HG03521 (cell line): ENCODE measurements around the gene CCDC33.

Experiments
- ATAC-seq: cut with Tn5 transposase; IDR thresholded peaks from one replicate; pipeline ENCODE4 v1.9.1; 2021; ENCODE audit warnings: mild to moderate bottlenecking, moderate library complexity; ENCODE audit not compliant: unreplicated experiment

Gene CCDC33

GRCh38 chr15:74228723-74229081 is 7.4 kb upstream of the CCDC33 start:
- ATAC-seq: no peak

GRCh38 chr15:74229686-74230085 is 6.4 kb upstream of the CCDC33 start:
- no peak for ATAC-seq

- no peak for ATAC-seq
These were observed 4.7 kb upstream of the CCDC33 start for GRCh38 chr15:74231475-74231874.

- no peak for ATAC-seq
These were observed 2.8 kb upstream of the CCDC33 start for GRCh38 chr15:74233373-74233772.

- ATAC-seq: no peak
These were observed 2.1 kb upstream of the CCDC33 start for GRCh38 chr15:74233851-74234597.

GRCh38 chr15:74234598-74234875 is 1.6 kb upstream of the CCDC33 start:
- ATAC-seq: no peak

- no peak for ATAC-seq
These were observed 3.1 kb downstream of the CCDC33 start for GRCh38 chr15:74239051-74239705.

GRCh38 chr15:74240002-74240568 is 4.0 kb downstream of the CCDC33 start:
- no peak for ATAC-seq

GRCh38 chr15:74240897-74241614 is 4.9 kb downstream of the CCDC33 start:
- ATAC-seq: no peak

- no peak for ATAC-seq
These were observed 6.5 kb downstream of the CCDC33 start for GRCh38 chr15:74242441-74243185.

- no peak for ATAC-seq
These were observed 7.3 kb downstream of the CCDC33 start for GRCh38 chr15:74243431-74243830.

- ATAC-seq: no peak
These were observed 8.8 kb downstream of the CCDC33 start for GRCh38 chr15:74244822-74245341.

- no peak for ATAC-seq
These were observed 9.3 kb downstream of the CCDC33 start for GRCh38 chr15:74245342-74245931.

GRCh38 chr15:74250266-74250665 is 14.1 kb downstream of the CCDC33 start:
- no peak for ATAC-seq

GRCh38 chr15:74251131-74251811 is 15.1 kb downstream of the CCDC33 start:
- no peak for ATAC-seq

- no peak for ATAC-seq
These were observed 16.2 kb downstream of the CCDC33 start for GRCh38 chr15:74252291-74252690.

GRCh38 chr15:74252721-74253120 is 16.6 kb downstream of the CCDC33 start:
- ATAC-seq: no peak

GRCh38 chr15:74253211-74253921 is 17.2 kb downstream of the CCDC33 start:
- ATAC-seq: no peak

GRCh38 chr15:74257105-74257504 is 21.0 kb downstream of the CCDC33 start:
- no peak for ATAC-seq
